Activated naive CD4-positive, alpha-beta T cell treated with anti-CD3 and anti-CD28 coated beads, Interleukin-2, amount 50 U/mL, for 16 hours (primary cell): ENCODE data around the gene MAML1.
A peak's percentile ranks its signal among the peaks of the same experiment; 100 is the strongest.

Experiments
- DNase-seq: peaks from one replicate; pipeline ENCODE4 v3.0.0-alpha.2; 2020

Gene MAML1

DNA sequence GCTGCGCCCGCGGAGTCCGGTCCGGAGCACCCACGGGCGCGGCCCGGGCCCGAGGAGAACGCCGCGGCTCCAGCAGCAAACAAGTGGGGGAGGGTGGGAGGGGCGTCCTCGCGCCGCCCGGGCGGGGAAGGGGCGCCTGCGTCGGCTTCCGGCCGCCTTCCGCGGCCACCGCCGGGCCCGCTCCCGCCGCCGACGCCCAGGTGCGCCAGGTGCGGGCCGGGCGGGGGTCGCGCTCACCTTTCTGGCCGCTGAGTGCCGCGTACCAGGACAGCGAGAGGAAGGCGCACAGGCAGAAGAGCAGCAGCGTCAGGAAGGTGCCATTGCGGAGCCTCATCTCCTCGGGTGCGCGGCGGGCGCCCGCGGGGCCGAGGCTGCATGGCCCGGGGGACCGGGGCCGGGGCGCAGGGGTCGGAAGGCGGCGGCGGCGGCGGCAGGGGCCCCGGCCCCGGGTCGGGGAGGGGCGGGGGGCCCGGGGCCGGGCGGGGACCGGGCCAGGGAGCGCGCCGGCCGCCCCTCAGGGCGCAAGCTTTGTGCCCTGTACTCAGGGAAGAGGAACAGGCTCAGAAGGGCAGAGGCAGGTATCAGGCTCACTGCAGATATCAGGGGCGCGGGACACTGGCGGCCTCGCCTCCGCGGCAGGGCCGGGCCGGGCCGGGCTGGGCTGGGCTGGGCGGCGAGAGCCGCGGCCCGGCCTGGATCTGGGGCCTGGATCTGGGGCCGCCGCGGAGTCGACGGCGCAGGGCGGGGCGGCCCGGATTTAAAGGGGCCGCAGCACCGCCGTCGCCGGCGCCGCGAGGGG lies 73.8 kb downstream of the MAML1 start, which contains the start of gene MGAT4B:
Gene MGAT4B, minus strand, starts transcription at position 617 of the 799 bp plus-strand sequence. Its CDS starts 283 bp downstream, at position 334.
- DNase-seq: peak; percentile 69

DNA sequence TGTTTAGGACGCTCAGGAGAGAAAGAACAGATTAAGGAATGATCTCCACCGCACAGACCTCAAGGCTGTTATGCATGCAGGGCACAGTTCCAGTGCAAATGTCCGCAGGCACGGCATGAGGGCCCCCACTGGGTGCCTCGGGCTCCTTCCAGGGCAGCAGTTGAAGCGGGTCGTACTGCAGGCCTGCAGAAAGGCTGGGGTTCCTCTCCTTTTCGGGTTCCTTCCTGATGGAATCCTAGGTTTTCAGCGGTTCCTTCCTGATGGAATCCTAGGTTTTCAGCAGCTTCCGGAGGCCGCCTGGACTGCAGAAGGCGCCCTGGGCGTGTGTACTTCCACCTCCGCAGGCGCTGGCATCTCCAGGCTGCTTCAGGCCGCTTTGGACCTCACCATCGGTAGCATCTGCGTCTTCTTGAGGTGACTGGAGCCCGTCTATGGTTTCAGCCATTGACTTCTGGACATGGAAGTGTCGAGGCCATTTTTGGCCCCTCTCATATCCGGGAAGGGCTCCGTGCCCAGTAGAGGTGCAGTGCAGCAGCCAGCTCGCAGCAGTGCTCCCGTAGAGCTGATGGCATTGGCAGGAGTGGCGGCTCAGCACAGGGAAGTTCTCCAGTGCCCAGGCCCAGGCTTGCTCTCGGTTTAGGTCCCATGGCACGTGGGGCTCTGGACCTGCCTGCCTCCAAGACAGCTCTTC lies 79.7 kb downstream of the MAML1 start:
- DNase-seq: no peak

DNA sequence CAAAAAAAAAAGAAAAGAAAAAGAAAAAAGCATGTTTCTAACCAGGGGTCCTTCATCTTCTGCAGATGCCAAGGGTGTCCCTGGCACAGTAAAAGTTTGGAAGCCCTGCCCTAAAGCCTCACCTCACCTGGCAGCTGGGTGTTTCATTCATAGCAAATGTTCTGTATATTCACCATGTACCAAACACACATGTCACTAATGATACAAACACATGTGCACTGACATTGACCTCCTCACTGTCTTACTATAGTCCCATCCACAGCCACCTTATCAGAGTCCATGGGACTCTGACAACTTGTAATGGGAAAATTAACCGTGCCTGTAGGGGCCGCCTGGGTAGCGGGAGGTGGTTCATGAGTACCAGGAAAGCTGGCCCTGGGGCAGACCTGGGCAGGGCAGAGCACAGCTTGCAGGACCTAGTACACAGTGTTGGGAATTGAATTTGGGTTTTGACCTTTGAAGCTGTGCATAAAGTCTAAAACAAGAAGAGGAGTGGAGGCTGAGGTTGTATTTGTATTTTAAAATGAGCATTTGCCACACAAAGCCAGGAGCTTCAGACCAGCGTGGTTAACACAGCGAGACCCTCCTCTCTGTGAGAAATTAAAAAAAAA lies 80.5 kb downstream of the MAML1 start:
- DNase-seq: no peak

DNA sequence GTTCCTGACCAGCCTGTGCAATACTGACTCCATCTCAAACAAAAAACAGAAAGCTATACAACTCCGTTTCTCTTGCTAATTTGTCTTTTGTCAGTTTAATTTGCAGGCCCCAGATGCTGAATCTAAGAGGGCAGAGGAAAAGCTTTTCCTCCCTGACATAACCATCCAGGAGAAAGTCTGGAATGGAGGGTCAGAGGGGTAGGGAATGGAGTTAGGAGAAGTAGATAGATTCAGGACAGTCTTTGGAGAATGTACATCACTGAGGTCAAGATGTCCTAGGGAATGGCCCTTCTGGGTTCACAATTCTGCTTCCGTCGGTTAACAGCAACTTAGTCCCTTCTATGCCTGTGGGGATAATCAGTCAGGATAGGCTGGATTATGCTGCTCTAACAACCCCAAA lies 81.5 kb downstream of the MAML1 start:
- no peak for DNase-seq

- DNase-seq: no peak
Measured at GRCh38 chr5:179815491-179816249, 83.0 kb downstream of the MAML1 start.

DNA sequence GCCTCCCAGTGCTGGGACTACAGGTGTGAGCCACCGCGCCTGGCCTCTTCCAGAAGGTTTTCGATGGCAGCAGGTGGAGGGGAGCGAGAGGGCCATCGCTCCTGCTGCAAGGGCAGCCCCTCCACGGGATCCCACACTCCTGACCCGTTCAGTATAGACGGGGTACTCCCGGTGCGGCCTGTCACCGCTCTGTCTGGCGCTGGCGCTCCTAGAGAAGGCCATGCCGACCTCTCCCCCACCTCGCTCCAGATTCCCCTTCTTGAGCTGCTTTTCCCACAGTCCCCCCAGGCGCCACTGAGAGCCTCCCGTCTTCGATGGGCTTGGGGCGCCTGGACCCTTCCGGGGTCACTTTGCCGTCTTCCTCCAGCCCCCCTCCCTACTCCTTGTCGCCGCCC lies 83.8 kb downstream of the MAML1 start:
- DNase-seq: no peak

GRCh38 chr5:179816796-179817469 lies 84.3 kb downstream of the MAML1 start:
- no peak for DNase-seq

DNA sequence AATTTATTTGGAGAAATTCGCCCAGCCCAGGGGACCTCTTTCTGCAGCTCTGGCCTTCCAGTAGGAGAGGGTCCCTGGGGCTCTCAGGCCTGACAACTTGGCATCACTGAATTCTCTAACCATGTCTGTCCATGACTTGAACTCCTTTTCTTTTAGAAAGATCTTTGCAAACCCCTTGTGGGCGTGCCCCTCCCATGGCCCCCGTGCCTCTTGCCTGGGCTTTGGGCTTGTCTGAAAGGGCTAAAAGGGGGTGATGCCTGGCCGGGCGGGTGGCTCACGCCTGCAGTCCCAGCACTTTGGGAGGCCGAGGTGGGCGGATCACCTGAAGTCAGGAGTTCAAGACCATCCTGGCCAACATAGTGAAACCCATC lies 84.8 kb downstream of the MAML1 start:
- no peak for DNase-seq

- DNase-seq: no peak
Measured at GRCh38 chr5:179817890-179818745, 85.5 kb downstream of the MAML1 start.

- peak; percentile 72 for DNase-seq
Measured at GRCh38 chr5:179818746-179819295, 86.2 kb downstream of the MAML1 start.

DNA sequence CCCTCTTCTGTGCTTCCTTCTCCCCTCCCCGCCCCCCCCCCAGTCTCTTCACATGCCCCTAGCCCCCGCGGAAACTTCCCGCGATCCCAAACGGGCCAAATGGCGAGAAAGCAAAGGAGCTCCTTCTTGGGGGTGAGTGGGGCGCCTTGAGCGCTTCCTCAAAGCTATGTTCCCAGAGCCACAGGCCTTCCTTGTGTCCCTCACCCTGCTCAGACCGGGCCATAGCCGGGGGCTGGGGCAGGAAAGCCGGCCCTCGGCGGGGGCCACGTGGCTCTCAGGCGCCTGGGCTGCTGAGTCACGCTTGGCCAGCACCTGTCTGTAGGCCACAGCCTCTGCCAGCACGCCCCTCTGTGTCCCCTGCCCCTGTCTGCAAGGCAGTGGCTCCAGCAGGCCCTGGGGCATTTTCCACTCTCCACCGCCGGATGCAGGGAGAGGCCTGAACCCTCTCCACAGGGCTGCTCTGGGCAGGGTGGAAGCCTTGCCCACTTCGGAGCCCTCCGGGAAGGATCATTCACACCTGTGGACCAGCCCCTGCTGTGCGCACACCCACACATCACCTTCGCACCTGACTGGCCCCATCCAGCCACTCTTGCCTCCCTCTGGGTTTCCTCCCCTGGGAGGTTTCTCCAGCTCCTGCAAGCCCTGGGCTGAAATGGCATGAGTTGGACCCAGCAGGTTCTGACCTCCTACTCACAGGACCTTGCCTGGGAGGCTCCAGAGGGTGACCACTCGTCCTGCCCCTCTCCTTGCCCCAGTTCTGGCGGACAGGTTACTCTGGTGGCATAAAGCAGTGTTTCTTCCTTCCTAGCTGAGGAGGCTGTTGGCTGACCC lies 86.9 kb downstream of the MAML1 start:
- DNase-seq: peak; percentile 47

GRCh38 chr5:179820127-179820482 lies 87.5 kb downstream of the MAML1 start:
- DNase-seq: no peak

GRCh38 chr5:179820483-179821297 lies 88.1 kb downstream of the MAML1 start, which contains the start of gene SQSTM1:
TSS of gene SQSTM1 (plus strand) at chr5:179820905. CDS start at chr5:179820937, 32 bp downstream.
- peak; percentile 80 for DNase-seq

DNA sequence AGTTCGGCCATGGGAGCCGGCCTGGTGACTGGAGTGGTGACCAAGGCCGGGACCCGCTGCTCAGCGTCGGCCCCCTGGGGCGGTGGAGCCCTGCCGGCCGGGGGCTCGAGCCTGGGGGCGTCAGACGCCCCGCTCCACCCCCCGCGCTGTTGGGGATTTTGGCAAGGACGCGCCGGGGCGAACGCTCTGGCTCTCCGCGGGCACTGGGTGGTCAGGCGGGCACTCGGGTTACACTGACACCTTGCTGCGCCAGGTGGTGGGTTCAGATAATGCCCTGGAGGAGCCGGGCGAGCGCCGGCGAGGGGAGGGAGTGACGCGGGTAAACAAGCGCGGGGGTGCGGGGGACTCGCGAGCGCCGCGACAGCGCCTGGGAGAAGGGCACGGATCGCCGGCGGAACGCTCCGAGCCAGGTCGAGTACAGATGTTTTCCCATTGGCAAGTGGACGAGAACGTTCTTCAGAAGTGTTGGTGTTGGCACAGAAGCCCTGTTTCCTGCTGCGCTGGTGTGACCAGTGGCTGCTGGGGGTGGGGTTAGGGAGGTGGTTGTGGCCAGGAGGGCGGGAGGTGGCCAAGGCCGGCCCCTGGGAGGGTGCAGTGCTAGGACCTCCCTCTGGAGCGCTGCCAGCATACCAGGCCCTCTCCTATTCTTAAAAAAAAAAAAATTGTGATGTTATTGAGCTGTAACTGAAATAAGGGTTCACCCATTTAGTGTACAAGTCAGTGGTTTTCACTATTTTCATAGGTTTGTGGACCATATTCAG lies 88.9 kb downstream of the MAML1 start:
- peak; percentile 79 for DNase-seq

DNA sequence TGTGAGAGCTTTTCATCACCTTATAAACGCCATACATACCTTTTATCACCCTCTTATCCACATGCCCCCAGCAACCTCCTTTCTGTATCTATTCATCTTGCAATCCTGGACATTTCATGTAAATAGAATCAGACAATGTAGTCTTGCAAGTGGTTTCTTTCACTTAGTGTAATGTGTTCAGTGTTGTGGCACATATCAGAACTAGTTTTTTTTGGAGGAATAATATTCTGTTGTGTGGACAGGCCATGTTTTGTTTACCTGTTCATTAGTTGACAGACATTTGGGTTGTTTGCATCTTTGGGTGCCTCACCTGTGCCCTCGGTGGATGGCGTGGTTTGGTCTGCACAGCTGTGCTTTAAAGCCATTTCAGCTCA lies 89.4 kb downstream of the MAML1 start:
- no peak for DNase-seq

DNA sequence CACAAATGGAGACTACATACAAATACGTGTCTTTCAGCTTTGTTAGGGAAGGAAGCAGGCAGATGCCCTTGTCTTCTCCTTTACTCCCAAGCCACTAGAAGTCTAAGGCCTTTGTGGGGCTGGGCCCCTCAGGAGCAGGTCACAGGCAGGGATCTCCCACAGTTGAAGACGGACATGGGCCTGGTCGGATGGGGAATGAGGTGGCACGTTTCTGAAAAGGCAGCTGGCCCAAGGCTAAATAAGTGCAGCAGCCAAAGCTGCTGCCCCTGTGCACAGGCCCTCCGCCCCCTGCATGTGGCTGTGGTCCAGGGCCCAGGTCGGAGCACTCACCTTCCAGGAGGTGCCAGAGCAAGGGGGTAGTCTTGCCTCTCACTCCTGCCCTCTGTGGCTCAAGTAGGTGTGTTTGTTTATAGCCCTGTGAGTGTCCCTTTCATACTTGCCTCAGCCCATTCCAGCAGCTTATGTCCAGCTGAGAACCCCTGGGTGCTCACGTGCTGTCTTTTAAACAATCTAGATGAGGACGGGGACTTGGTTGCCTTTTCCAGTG lies 89.9 kb downstream of the MAML1 start:
- DNase-seq: no peak

- no peak for DNase-seq
Measured at GRCh38 chr5:179823937-179824744, 91.5 kb downstream of the MAML1 start.
